ENCODE results near the gene MRPS18B.
"Not testable (repeated sequence)": the region's sequence is repeated elsewhere in the genome, so short reads cannot be mapped to it uniquely, and the experiment has no call there.

The MRPS18B gene

GRCh38 chr6:30644769-30645168 is 27.1 kb downstream of the MRPS18B start:
- no peak for DNase-seq

- no peak for DNase-seq
These were observed 28.3 kb downstream of the MRPS18B start for GRCh38 chr6:30645989-30646388.

GRCh38 chr6:30646450-30647241 is 29.0 kb downstream of the MRPS18B start, which contains the start of gene C6orf136:
Gene C6orf136, plus strand, starts transcription at chr6:30647133. Its CDS starts 99 bp downstream, at chr6:30647232.
- peak; percentile 51 for DNase-seq

GRCh38 chr6:30647242-30648116 is 29.8 kb downstream of the MRPS18B start:
- DNase-seq, result no peak

- no peak for DNase-seq
These were observed 33.5 kb downstream of the MRPS18B start for GRCh38 chr6:30651143-30651542.

- DNase-seq, result no peak
These were observed 37.4 kb downstream of the MRPS18B start for GRCh38 chr6:30654798-30655742.

- DNase-seq, result no peak
These were observed 38.1 kb downstream of the MRPS18B start for GRCh38 chr6:30655743-30656094.

GRCh38 chr6:30656513-30656912 is 38.9 kb downstream of the MRPS18B start:
- DNase-seq, result no peak

- no peak for DNase-seq
These were observed 39.8 kb downstream of the MRPS18B start for GRCh38 chr6:30657454-30657853.

- not testable (repeated sequence) for DNase-seq
These were observed 40.3 kb downstream of the MRPS18B start for GRCh38 chr6:30657922-30658321.

GRCh38 chr6:30664994-30665767 is 47.5 kb downstream of the MRPS18B start:
- no peak for DNase-seq

GRCh38 chr6:30666300-30666699 is 48.7 kb downstream of the MRPS18B start:
- not testable (repeated sequence) for DNase-seq

GRCh38 chr6:30670760-30671527 is 53.3 kb downstream of the MRPS18B start:
- DNase-seq, result no peak

GRCh38 chr6:30672445-30673253 is 55.0 kb downstream of the MRPS18B start, which contains the start of gene DHX16:
Gene DHX16, minus strand, starts transcription at chr6:30673006. Its CDS starts 165 bp downstream, at chr6:30672841.
- peak; percentile 87 for DNase-seq
